Activated CD4-positive, alpha-beta T cell treated with anti-CD3 and anti-CD28 coated beads, Interleukin-2, amount 50 U/mL, for 1 hour (primary cell): ENCODE measurements around the gene TPRN.

Experiments used
- DNase-seq: peaks from one replicate; pipeline ENCODE4 v3.0.0-alpha.2; 2020

TPRN gene

GRCh38 chr9:137223078-137223970 is 22.8 kb upstream of the TPRN start:
- DNase-seq, result peak; percentile 96

- no peak for DNase-seq
Observed at GRCh38 chr9:137222190-137223077, 21.9 kb upstream of the TPRN start, which contains the start of gene RNF208. TSS of gene RNF208 (minus strand) at chr9:137222240. CDS start at chr9:137221212, 1,028 bp downstream.

GRCh38 chr9:137221506-137222111 is 21.1 kb upstream of the TPRN start:
- no peak for DNase-seq

- no peak for DNase-seq
Observed at GRCh38 chr9:137221095-137221505, 20.6 kb upstream of the TPRN start.

- no peak for DNase-seq
Observed at GRCh38 chr9:137220317-137221094, 20.0 kb upstream of the TPRN start.

GRCh38 chr9:137219757-137220316 is 19.3 kb upstream of the TPRN start:
- DNase-seq, result no peak

- DNase-seq, result no peak
Observed at GRCh38 chr9:137218754-137219271, 18.3 kb upstream of the TPRN start.

GRCh38 chr9:137218212-137218753 is 17.7 kb upstream of the TPRN start:
- DNase-seq, result no peak

GRCh38 chr9:137217276-137218211 is 17.0 kb upstream of the TPRN start:
- no peak for DNase-seq

GRCh38 chr9:137216188-137216965 is 15.8 kb upstream of the TPRN start:
- no peak for DNase-seq

GRCh38 chr9:137215196-137215986 is 14.8 kb upstream of the TPRN start:
- no peak for DNase-seq

GRCh38 chr9:137214620-137215019 is 14.1 kb upstream of the TPRN start:
- no peak for DNase-seq

GRCh38 chr9:137213160-137214060 is 12.9 kb upstream of the TPRN start:
- no peak for DNase-seq

GRCh38 chr9:137212520-137212919 is 12.0 kb upstream of the TPRN start:
- DNase-seq, result no peak

GRCh38 chr9:137211532-137211931 is 11.0 kb upstream of the TPRN start:
- DNase-seq, result no peak

GRCh38 chr9:137206602-137207001 is 6.1 kb upstream of the TPRN start:
- DNase-seq, result no peak
